ENCODE results near the gene SCRN1.

The SCRN1 gene

GRCh38 chr7:30005464-30005863 lies 15.9 kb upstream of the SCRN1 start:
- no peak for TF ChIP-seq CTCF (conservative IDR thresholded peaks at IDR 0.05)
- H3K27ac ChIP-seq, result no peak overlapping the region

- no peak overlapping the region for H3K27ac ChIP-seq
- no peak for TF ChIP-seq CTCF (conservative IDR thresholded peaks at IDR 0.05)
These were observed 13.5 kb upstream of the SCRN1 start for GRCh38 chr7:30003098-30003497.

GRCh38 chr7:30001998-30002397 lies 12.4 kb upstream of the SCRN1 start:
- no peak for TF ChIP-seq CTCF (conservative IDR thresholded peaks at IDR 0.05)
- no peak overlapping the region for H3K27ac ChIP-seq

- H3K27ac ChIP-seq, result no peak overlapping the region
- no peak for TF ChIP-seq CTCF (conservative IDR thresholded peaks at IDR 0.05)
These were observed 8.9 kb upstream of the SCRN1 start for GRCh38 chr7:29998489-29998888.

- H3K27ac ChIP-seq, result no peak overlapping the region
- no peak for TF ChIP-seq CTCF (conservative IDR thresholded peaks at IDR 0.05)
These were observed 6.7 kb upstream of the SCRN1 start for GRCh38 chr7:29996321-29996720.

GRCh38 chr7:29995652-29996051 lies 6.1 kb upstream of the SCRN1 start:
- H3K27ac ChIP-seq, result no peak overlapping the region

GRCh38 chr7:29993140-29993539 lies 3.5 kb upstream of the SCRN1 start:
- H3K27ac ChIP-seq, result no peak overlapping the region
- TF ChIP-seq CTCF (conservative IDR thresholded peaks at IDR 0.05), result no peak

More at GRCh38 chr7:29995652-29996051, 6.1 kb upstream of the SCRN1 start:
- no peak for TF ChIP-seq CTCF (conservative IDR thresholded peaks at IDR 0.05)

- no peak overlapping the region for H3K27ac ChIP-seq
- no peak for TF ChIP-seq CTCF (conservative IDR thresholded peaks at IDR 0.05)
These were observed 2.3 kb upstream of the SCRN1 start for GRCh38 chr7:29991937-29992336.

Data from VCaP (cell line).